Glomerular endothelial cell (primary cell): ENCODE measurements around the gene ERAL1. TPM values are rescaled to one million over a fixed set of nuclear protein-coding genes. Genes with fewer than 3 reads are reported as not detected.
"Not testable (repeated sequence)": the region's sequence is repeated elsewhere in the genome, so short reads cannot be mapped to it uniquely, and the experiment has no call there.

Experiments
- DNase-seq: peaks from one replicate; pipeline ENCODE4 v3.0.0-alpha.2; 2011; ENCODE audit warnings: low read depth, low spot score; ENCODE audit errors: extremely low read depth
- total RNA-seq: library from RNA; depleted of rRNA; stranded (reverse); fragments of >200 nt; gene quantifications from 2 replicates; pipeline ENCODE4 v1.2.3, GENCODE V29; 2015

ERAL1 gene
- total RNA-seq, 1 donor from 2014 or later, result 49.2 TPM

DNA sequence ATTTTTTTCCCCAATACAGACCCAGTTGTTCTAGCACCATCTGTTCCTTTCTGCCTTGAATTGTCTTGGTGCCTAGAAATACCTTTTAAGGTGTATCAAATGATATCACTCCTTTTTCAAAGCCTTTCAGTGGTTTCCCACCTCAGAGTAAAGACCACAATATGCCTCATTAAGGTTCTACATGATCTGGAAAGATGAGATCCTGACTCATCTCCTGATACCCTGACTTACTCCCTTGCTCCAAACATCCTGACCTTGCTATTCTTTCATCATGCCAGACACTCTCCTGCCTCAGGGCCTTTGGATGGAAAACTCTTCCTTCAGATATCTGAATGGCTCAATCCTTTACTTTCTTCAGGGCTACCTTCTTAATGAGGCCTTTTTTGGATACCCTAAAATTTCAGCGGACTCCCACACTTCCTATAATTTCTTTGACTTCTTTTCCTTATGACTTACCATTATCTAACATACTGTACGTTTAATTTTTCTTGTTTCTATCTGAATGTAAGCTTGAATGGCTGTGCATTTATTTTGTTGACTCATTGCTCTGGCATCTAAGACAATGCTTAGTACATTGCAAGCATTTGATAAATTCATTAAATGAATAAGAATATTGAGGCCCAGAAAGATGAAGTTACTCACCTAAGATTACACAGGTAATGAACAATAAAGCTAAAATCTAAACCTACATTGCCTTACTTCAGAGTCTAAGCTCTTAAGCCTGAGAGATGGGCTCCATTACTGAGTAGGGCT, 23.5 kb downstream of the ERAL1 start:
- no peak for DNase-seq

DNA sequence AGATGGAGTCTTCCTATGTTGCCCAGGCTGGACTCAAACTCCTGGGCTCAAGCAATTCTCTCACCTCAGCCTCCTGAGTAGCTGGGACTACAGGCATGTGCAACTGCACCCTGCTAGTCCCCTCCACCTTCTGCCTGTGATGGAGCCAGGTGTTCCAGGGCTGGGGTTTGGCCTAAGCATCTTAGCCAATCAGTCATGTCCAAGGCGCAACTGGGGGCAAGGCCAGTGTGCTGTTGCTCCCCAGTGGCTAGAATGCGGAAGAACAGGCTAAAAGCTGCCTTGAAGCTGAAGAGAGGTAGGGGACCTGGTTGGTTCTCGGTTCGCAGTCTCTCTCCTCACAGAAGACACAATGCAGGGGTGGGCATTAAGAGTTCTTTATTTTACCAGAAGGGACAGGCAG, 24.2 kb downstream of the ERAL1 start:
- no peak for DNase-seq

DNA sequence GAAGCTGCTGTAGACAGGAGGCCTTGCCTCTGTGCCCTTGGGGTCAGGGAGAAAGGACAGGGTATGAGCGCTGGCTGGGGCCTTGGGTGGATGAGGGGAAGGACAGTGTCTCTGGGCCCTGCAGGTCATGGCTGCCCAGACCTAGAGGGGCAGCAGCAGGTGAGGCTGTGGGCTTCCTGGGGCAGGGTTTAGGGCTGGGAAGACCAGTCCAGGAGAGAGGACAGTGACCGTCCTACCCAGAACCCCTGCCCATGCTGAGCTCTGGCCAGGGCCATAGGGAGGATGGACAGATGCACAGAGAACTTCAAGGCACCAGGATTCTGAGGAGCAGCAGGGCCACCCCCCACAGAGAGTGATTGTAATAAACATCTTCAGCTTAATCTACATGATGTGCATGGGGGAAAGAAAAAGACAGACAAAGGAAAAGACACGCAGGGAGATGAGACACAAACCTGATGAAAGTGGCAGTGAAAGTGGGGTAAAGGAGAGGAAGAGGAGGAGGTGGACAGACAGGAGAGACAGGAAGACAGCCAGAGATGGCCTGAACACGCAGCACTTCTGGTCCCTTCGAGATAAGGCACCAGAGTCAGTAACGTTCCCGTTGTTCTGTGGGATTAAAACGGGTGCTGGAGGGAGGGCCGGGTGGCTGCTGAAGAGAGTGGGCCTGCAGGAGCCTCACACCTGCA, 25.2 kb downstream of the ERAL1 start:
- no peak for DNase-seq

DNA sequence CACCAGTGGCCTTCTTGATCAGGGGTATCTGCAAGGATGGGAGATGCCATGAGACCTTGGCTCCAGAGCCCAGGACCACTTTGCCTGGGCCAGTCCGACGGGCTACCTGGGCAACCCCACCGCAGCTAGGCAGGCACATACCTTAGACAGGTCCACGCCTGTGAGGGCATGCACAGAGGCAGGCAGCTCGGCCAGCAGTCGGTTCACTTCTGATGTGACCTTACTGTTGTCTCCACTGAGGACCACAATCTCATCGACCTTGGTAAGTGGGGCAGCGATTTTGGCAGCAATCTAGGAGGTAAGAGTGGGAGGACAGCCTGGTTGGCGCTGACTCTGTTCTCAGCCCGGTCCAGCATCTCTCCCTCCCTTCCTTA, 25.7 kb downstream of the ERAL1 start:
- DNase-seq, result no peak

DNA sequence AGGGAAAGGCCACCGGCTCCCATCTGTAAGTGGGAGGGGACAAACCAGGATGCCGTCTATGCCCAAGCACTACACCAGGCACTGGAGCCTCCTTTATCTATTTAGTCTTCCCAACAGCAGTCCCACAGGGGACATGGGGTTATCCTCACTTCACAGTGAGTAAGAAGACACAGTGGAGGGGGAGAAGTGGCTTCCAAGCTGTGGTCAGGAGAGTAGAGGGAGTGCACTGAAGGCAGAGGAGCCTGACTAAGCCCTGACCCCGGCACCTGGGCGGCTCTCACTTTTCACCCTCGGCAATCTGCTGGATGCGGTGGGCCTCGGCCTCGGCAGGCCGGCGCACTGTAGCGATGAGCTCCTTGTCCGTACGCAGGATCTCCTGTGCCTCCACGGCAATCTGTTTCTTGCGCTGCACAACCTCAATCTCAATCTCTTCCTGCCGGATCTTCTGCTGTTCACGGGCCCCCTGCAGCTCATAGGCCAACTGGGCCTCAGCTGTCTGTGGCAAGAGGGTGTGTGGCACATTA, 26.8 kb downstream of the ERAL1 start:
- DNase-seq, result no peak

DNA sequence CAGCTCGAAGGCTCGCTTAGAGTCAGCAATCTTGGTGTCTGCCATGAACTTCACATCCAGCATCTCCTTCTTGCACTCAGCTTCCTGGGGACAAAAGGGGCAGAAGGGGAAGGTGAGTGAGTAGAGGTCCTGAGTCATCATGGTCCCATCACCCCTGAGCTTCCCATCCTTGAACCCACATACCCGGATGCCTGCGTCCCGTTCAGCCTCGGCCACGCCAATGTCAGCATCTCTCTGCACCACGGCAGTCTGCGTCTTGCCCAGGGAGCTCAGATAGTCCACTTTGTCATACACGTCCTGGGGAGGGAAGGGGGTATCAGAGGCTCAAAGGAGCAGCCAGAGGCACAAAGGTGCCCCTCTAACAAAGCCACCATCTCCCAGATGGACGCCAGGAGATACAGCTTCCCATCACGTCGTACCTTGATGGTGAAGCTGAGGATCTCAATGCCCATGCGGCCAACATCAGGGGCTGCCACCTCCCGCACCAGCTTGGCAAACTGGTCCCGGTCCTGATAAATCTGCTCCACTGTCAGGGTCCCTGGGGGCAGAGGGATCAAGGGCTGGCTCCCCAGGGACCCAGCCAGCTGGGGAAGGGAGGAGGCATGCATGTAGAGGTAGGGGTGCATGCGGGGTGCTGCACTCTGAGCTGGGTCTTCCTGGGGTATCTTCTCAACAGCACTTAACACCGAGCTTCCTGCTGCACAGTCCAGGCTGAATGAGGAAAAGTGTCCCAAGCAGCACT, 27.5 kb downstream of the ERAL1 start:
- no peak for DNase-seq

DNA sequence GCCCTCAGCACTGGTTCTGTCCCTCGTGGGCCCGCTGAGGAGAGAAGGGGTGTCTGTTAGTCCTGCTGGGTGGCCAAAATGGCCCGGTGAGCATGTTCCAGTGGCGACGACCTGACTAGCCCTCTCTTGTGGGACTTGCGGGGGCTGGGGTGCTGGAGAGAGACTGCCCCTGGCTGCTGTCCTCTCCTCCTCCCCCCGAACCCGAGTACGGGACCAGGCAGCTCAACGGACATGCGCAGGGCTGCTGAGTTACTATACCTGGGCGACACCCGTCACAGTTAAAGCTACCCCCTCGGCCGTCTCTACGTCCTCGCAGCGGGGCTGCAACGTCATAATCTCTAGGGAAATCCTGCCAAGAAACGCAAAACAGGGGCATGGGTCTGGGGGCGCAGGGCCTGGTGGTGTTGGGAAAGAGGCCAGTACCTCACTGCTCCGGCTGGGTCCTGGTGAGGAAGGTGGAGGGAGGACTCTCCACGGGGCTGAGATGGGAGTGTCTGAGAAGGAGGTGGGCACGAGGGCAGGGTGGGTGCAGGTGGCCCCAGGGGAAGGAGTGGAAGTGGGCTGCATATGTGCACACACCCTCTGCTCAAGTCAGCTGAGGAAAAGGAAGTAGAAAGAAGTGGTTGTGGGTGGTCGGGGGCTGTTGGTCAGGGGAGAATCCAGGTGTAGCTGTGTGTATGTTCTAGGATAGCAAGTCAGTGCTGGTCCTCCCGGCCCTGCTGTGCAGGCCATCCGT, 29.3 kb downstream of the ERAL1 start:
- DNase-seq, result no peak

DNA sequence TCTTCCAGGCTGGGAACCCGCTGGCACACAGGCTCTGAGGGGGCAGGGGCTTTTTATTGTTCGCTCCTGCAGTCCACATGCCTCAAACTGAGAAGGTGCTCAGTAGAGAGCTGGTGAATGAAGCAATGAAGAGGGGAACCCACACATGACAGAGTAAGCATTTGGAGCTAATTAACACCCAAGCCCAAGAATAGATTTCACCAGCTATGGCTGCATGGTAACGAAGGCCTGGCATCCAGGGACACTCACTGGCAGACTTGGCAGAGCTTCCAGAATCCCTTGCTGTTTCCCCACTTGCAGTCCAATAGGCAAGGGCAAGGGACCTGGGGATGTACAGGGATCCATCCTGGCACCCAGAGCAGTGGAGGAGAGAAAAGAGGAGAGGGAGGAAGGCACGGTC, 30.5 kb downstream of the ERAL1 start:
- no peak for DNase-seq

DNA sequence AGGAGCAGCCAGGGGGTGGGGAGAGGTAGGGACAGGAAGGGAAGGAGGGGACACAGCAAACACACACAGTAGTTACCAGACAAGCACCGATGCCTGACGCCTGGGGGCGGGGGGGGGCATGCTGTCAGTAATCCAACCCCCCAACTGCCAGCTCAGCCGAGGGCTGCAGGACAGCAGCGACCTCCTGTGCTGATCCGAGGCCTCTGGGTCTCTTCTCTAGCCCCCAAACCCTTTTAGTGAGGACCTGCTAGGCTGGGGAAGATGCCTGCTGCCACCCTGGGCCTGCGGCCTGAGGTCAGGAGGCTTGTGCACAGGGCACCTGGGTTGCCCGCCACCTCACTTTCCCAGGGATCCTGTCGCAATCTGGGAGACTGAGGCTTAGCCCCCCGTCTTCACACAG, 31.1 kb downstream of the ERAL1 start:
- no peak for DNase-seq

DNA sequence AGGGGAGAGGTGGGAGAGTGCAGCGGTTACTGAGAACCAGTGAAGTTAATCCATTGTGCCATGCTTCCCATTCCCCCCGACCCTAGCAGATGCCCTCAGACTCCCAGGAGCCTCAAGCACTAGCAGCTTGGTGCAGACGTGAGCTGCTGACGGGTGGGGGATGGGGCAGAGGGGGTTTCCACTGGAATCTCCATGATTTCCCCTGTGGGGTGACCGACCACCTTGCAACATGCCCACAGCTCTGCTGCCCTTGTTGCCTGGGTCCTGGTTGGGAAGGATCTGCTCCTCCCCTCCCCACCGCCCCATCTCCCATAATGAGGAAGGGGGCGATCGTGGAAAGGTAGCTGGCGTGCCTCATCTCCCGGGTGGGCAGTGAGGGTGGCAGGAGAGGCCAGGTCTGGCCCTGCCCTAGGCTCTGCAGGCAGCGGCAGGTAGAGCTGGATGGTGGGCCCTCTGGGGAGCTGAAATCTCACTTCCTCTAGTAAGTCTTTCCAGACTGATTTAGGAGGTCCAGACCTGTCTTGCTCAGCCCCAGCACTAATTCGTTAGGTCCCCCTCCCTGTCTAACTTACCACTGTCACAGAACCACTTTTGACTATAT, 33.2 kb downstream of the ERAL1 start:
- no peak for DNase-seq

DNA sequence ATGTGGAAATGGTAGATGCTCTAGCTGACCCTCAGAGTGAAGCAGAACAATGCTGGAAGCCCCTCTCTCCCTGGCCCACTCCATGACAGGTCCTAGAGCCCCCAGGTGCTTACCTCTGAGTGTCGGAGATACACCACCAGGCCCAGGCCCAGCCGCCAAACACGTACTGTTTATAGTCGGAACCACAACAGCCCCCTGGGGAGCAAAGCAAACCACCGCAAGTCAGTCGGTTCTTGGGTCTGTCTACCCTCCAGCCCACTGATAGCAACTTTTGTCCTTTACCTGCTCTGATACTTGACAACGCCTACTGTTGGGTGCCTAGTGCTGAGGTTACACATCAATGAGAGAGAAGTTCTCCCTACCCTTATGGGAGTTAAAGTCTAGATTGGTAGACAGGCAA, 34.0 kb downstream of the ERAL1 start:
- no peak for DNase-seq

DNA sequence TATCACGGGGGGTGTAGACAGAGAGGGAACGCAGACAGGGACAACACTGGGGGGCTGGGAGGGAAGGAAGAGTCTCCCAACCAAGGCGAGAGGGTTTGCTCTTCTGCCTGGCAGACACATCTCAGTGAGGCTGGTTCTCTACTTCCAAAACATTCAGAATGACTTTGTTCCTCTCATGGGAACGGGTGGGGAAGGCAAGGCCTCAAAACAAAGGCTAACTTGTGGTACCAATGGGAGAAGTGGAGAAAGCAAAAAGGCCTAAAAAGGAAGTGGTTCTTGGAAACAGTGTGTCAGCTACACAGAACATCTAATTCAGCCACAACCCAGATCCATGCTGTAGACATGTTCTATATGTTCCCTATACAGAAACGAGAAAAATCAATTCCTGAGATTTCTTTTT, 35.2 kb downstream of the ERAL1 start:
- DNase-seq, result no peak

DNA sequence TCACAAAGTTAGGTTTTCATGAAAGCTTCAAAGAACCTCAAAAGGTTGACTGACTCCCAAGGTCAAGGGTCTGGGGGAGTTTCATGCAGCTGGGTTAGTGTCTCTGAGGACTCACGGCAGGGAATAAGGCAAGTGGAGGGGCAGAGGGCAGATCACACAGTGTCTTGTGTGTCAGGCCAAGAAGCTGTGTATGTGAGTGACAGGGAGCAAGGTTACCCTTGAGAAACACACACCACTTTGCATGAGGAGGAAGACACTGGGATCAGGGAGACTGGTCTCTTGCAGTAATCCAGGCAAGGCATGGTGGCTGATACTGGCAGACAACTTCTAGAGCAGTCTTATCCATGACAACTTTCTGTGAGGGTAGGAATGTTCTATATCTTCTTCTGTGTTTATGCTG, 36.4 kb downstream of the ERAL1 start:
- DNase-seq, result no peak

DNA sequence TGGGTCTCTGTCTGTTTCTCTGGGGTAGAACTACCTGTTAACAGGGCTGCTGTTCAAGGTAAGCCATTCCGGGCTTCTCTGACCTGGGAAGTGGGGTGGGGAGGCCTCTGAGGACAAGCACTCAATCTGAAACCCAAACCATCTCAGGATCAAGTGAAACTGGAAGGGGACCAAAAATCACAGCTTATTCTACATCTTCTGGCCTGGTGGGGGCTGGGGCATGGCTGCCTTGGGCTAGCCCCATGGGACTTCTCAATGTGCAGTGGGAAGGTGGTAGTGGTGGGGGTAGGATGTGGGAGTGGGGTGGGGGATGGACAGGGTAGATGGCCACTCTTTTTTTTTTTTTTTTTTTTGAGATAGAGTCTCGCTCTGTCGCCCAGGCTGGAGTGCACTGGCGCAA, 37.2 kb downstream of the ERAL1 start:
- DNase-seq, result no peak

DNA sequence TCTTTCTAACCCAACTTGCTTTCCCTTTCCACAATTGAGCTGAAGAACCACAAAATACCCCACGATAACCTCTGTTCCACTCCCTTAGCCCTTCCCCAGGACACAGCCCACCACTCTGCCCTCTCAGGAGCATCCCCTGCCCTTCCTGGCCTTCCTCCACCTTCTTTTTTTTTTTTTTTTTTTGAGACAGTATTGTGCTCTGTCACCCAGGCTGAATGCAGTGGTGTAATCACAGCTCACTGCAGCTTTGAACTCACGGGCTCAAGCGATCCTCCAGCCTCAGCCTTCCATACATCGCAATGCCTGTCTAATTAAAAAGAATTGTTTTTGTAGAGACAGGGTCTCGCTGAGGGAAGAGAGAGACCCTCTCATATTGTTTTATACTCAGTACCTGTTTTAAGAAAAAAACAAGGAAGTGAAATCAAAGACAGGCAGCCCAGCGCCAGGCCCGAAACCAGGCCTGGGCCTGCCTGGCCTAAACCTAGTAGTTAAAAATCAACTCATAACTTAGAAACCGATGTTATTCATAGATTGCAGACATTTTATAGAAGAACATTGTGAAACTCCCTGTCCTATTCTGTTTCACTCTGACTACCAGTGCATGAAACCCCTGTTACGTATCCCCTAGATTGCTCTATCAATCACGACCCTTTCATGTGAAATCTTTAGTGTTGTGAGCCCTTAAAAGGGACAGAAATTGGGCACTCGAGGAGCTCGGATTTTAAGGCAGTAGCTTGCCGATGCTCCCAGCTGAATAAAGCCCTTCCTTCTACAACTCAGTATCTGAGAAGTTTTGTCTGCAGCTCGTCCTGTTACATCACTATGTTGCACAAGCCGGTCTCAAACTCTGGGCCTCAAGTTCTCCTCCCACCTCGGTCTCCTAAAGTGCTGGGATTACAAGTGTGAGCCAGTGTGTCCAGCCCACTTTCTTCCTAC, 38.7 kb downstream of the ERAL1 start:
- not testable (repeated sequence) for DNase-seq

DNA sequence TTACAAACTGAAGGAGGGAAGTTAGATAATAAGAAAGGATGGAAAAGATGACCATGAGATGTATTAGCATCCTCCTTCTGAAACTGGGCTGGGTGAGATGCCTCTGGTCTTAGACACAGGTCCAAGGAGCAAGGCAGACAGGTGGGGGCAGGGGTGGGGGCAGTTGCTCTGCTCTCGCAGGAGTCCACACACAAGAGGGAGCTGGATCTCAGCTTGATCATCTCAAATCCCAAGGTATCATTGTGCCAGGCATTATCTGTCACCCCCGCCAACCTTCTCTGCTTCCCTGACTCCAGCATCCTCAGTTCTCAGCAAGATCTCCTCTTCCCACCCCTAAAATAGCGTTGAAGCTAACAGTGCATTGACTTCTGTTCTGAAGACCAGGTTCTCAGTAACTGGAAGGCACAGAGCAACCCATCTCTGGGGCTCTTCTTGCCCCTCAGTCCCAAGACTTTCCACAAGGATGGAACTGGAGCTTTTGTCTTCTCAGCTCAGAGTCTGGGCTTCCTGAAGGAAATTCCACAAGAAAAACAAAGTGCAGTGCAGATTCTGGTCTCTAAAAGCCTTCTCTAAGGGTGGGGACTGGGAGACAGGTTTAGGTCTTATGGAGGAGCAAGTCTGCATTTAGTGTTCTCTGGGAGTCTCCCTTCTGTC, 41.1 kb downstream of the ERAL1 start:
- DNase-seq, result no peak

DNA sequence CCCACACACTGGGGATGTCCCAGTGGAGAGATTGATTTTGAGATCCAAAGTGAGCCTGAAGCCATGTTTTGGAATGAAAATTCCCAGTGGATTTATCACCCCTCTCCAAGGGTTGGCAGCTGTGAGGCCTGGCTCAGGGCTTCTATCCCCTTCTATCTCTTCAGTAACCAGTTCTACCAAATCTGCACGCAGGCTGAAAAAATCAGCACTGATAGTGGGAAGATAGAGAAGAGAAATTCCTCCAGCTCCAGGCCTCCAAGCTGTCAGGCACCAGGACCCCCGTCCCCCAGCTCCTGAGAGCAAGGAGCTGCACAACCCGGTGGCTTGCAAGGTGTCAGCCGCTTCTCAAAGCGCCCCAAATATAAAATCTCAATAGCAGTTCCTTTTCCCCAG, 41.7 kb downstream of the ERAL1 start:
- no peak for DNase-seq

DNA sequence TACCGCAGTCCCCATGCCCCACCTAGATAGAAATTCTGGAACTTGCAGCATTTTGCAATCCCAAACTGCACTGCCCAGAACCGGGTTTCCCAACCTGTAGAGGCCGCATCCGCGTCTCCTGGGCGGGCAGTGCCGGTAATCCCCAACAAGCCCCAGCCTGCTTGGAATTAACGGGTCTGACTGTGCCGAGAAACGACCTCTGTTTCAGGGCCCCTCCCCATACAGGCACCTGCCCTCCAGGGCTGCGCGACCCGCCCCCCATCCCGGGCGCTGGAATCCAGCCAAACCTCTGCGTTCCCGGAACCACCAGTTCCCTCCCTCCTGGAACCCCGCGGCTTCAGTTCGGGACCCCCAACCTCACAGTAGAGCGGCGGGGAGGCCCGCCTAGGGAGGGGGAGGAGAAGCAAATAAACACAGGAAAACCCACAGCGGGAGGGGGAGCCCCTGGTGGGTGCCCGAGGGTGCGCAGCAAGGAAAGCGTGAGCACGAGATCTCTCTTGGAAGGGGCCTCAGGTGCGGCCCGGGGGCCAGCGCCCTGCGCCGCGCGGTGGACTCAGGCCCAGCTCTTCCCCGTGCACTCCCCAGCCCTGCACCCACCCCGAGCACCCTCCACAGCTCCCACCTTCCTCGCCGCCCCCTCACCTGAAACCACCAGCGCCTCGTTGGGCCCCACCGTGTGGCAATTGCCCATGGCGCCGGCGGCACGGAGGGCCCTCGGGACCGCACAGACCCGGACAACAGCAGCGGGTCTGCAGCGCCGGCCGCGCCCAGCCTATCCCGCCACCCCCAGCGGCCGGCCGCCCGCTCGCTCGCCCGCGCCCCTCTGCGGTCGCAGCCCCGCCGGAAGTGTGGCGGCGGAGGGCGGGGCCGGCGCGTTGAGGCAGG, 42.3 kb downstream of the ERAL1 start, which contains the start of gene FLOT2:
FLOT2 (minus strand) TSS at position 850 of the 885 bp plus-strand sequence; CDS start at position 691, 159 bp downstream.
- DNase-seq, result no peak
